ENCODE measurements around the gene CANX. TPM values are rescaled to one million over a fixed set of nuclear protein-coding genes. Genes with fewer than 3 reads are reported as not detected.

Gene CANX
- total and polyA plus RNA-seq, 9 of the 15 experiments (the other 6 are each of a cell fraction or from before 2014, with no cell fraction given), result 155 to 893 (median 589) TPM

DNA sequence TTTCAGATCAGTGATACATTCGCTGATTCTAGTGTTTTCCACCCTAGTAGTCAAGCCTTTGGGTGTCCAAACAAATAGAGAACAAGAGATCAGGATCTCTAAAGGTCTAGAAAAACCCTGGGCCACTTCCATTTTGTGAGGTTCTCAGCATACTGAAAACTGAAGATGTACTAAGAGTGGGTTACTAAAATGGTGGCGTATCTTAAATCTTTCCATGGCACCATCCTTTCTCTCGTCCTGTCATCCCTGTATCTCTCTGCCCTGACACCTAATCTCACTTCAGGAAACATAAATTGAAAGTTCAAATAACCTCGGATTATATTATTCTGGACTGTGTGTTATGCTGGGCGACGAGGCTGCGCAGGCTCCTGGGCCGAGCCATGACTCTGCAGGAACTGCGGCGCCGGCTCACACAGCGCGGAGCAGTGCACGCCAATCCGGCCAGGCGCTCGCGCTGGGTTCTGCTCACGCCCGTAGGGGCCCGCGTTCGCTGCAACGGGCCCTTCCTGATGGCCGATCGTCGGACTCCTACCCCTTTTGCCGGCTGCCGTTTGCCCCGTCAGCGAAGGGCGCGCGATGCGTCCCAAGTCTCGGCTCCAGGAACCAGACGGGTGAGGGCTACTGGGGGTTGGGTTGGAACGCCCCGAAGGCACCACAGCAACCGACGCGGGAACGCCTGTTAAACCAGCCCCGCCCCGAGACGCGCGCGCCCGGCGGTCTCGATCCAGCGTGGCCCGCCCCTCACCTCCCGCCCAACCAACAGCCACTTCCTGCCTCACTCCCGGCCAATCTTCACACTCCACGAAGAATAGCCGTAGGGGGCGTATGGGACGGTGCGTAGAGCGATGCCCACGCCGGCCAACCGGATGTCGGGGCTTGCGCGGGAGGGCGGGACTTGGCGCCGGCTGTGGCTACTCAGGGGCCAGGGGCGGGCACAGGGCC lies 503 bp upstream of the CANX start (continued):
- TF ChIP-seq ZNF518B (CRISPR knock-in tag; IDR thresholded peaks at IDR 0.05) (no peak), ELK3 (CRISPR knock-in tag; IDR thresholded peaks at IDR 0.05) (no peak), PTBP1 (IDR thresholded peaks at IDR 0.05; ENCODE audit: low read depth, low read length) (no peak), E2F8 (IDR thresholded peaks at IDR 0.05; ENCODE audit: low read depth, partially characterized antibody) (peak; percentile 70), MBD2 (IDR thresholded peaks at IDR 0.05; ENCODE audit: borderline replicate concordance, low read depth) (peak; percentile 98)
- TF ChIP-seq, protein P1, sequence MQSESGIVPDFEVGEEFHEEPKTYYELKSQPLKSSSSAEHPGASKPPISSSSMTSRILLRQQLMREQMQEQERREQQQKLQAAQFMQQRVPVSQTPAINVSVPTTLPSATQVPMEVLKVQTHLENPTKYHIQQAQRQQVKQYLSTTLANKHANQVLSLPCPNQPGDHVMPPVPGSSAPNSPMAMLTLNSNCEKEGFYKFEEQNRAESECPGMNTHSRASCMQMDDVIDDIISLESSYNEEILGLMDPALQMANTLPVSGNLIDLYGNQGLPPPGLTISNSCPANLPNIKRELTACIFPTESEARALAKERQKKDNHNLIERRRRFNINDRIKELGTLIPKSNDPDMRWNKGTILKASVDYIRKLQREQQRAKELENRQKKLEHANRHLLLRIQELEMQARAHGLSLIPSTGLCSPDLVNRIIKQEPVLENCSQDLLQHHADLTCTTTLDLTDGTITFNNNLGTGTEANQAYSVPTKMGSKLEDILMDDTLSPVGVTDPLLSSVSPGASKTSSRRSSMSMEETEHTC (IDR thresholded peaks at IDR 0.05), result no peak
- TF ChIP-seq, protein P2, sequence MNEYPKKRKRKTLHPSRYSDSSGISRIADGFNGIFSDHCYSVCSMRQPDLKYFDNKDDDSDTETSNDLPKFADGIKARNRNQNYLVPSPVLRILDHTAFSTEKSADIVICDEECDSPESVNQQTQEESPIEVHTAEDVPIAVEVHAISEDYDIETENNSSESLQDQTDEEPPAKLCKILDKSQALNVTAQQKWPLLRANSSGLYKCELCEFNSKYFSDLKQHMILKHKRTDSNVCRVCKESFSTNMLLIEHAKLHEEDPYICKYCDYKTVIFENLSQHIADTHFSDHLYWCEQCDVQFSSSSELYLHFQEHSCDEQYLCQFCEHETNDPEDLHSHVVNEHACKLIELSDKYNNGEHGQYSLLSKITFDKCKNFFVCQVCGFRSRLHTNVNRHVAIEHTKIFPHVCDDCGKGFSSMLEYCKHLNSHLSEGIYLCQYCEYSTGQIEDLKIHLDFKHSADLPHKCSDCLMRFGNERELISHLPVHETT (CRISPR knock-in tag; conservative IDR thresholded peaks at IDR 0.05 in 1 of 2, IDR thresholded peaks at IDR 0.05 in 1 of 2), result peak in 1 of 2 experiments; percentile 72; a peak in 2 of 4 replicates
- TF ChIP-seq, protein P3, sequence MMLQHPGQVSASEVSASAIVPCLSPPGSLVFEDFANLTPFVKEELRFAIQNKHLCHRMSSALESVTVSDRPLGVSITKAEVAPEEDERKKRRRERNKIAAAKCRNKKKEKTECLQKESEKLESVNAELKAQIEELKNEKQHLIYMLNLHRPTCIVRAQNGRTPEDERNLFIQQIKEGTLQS (IDR thresholded peaks at IDR 0.05), result no peak
- TF ChIP-seq, protein P3 (CRISPR knock-in tag; conservative IDR thresholded peaks at IDR 0.05), result 0 out of 2 replicates have a peak, but pooled peaks have one; percentile 15
- TF ChIP-seq, protein P4, sequence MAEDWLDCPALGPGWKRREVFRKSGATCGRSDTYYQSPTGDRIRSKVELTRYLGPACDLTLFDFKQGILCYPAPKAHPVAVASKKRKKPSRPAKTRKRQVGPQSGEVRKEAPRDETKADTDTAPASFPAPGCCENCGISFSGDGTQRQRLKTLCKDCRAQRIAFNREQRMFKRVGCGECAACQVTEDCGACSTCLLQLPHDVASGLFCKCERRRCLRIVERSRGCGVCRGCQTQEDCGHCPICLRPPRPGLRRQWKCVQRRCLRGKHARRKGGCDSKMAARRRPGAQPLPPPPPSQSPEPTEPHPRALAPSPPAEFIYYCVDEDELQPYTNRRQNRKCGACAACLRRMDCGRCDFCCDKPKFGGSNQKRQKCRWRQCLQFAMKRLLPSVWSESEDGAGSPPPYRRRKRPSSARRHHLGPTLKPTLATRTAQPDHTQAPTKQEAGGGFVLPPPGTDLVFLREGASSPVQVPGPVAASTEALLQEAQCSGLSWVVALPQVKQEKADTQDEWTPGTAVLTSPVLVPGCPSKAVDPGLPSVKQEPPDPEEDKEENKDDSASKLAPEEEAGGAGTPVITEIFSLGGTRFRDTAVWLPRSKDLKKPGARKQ (CRISPR knock-in tag; IDR thresholded peaks at IDR 0.05), result no peak
